HG03196 (cell line): ENCODE measurements around the gene RANBP1.
"Not testable (repeated sequence)": the region's sequence is repeated elsewhere in the genome, so short reads cannot be mapped to it uniquely, and the experiment has no call there.

Experiments used
- ATAC-seq: cut with Tn5 transposase; IDR thresholded peaks from one replicate; pipeline ENCODE4 v1.9.1; 2021; ENCODE audit not compliant: unreplicated experiment

The RANBP1 gene

GRCh38 chr22:20115691-20116375 is at the start of gene RANBP1:
RANBP1 (plus strand) TSS chr22:20116104; CDS start chr22:20116185, 81 bp downstream.
- ATAC-seq = no peak

GRCh38 chr22:20066617-20067383 is 49.1 kb upstream of the RANBP1 start:
- no peak for ATAC-seq

- ATAC-seq = not testable (repeated sequence)
Measured at GRCh38 chr22:20067384-20067682, 48.6 kb upstream of the RANBP1 start.

GRCh38 chr22:20068640-20069039 is 47.3 kb upstream of the RANBP1 start:
- ATAC-seq = no peak

- ATAC-seq = no peak
Measured at GRCh38 chr22:20069331-20070042, 46.4 kb upstream of the RANBP1 start.

- no peak for ATAC-seq
Measured at GRCh38 chr22:20071524-20071972, 44.4 kb upstream of the RANBP1 start.

GRCh38 chr22:20076627-20077172 is 39.2 kb upstream of the RANBP1 start:
- ATAC-seq = no peak

GRCh38 chr22:20079745-20080444 is 36.0 kb upstream of the RANBP1 start, which contains the start of gene DGCR8:
DGCR8 (plus strand) TSS chr22:20080241; CDS start chr22:20085964, 5,723 bp downstream.
- ATAC-seq = peak; percentile 62

GRCh38 chr22:20080445-20080775 is 35.5 kb upstream of the RANBP1 start:
- ATAC-seq = peak; percentile 57

GRCh38 chr22:20080776-20081654 is 34.9 kb upstream of the RANBP1 start:
- no peak for ATAC-seq

GRCh38 chr22:20083157-20083890 is 32.6 kb upstream of the RANBP1 start:
- ATAC-seq = no peak

- ATAC-seq = no peak
Measured at GRCh38 chr22:20083891-20084546, 31.9 kb upstream of the RANBP1 start.

- no peak for ATAC-seq
Measured at GRCh38 chr22:20084547-20085413, 31.1 kb upstream of the RANBP1 start.

- ATAC-seq = no peak
Measured at GRCh38 chr22:20085651-20086050, 30.3 kb upstream of the RANBP1 start.

GRCh38 chr22:20086101-20086599 is 29.8 kb upstream of the RANBP1 start:
- no peak for ATAC-seq

GRCh38 chr22:20086763-20087162 is 29.1 kb upstream of the RANBP1 start:
- ATAC-seq = no peak
